Hepatic stellate cell (primary cell): ENCODE measurements around the gene PAX4.

Experiments
- DNase-seq: peaks from one replicate; pipeline ENCODE4 v3.0.0; 2011; ENCODE audit warnings: low spot score

The PAX4 gene, protein sequence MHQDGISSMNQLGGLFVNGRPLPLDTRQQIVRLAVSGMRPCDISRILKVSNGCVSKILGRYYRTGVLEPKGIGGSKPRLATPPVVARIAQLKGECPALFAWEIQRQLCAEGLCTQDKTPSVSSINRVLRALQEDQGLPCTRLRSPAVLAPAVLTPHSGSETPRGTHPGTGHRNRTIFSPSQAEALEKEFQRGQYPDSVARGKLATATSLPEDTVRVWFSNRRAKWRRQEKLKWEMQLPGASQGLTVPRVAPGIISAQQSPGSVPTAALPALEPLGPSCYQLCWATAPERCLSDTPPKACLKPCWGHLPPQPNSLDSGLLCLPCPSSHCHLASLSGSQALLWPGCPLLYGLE

DNA sequence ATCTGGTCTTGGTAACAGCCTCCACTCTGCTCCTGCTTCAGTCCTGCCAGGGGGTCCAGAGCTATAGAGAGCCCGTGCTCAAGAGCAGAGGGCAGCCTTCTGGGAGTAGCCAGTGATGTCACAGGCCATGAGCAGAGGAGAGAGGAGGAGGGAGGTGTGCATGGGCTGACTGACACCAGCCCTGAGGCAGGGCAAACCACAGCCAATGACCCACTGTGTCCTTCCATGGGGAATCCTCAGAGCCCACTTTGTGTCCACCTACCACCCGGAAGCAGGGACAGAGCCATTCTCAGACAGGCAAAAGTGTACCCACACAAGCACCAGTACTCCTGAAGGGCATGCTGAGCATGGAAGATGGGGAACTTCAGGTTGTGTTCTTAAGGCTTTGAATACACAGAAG lies at the start of gene PAX4:
Gene PAX4, minus strand, starts transcription at position 101 of the 400 bp plus-strand sequence. CDS start 2,214 bp downstream, outside the sequence.
- DNase-seq, result no peak

GRCh38 chr7:127667017-127667670 lies 49.2 kb upstream of the PAX4 start:
- DNase-seq, result peak; percentile 32

DNA sequence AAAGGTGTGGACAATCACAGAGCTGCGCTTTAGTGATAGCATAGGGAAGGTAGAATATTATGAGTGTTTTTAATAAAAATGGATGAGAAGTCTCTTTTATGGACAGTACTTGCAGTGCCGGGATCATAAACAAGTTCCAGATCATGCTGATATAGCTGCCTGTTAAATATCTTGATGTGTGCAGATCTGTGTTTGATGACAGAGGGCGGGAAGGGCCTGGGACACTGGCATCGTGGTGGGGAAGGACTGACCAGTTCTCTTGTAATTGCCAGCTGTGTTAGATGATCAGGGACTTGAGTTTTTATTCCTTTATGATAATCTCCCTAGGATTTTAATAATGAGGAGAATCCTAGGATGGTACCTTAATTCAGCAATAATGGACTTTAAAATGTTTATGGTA lies 48.7 kb upstream of the PAX4 start:
- DNase-seq, result no peak

DNA sequence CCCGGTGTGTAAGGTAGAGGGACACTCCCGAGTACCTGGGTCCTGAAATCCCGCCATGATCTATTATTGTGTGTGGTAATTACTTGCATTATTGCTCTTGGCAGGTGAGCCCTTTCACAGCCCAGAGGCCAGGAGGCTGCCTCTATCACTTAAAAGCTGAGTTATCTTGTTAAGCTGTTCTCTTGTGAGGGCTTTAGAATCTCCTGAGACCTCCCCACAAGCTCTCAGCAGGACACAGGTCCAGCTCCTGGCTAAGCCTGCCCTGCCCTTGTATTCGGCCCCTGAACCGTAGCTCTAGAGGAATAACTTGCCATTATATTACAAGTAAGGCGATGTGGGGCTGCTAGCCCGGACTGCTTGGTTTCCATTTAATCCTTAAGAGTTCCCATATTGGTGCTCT lies 48.0 kb upstream of the PAX4 start:
- no peak for DNase-seq

DNA sequence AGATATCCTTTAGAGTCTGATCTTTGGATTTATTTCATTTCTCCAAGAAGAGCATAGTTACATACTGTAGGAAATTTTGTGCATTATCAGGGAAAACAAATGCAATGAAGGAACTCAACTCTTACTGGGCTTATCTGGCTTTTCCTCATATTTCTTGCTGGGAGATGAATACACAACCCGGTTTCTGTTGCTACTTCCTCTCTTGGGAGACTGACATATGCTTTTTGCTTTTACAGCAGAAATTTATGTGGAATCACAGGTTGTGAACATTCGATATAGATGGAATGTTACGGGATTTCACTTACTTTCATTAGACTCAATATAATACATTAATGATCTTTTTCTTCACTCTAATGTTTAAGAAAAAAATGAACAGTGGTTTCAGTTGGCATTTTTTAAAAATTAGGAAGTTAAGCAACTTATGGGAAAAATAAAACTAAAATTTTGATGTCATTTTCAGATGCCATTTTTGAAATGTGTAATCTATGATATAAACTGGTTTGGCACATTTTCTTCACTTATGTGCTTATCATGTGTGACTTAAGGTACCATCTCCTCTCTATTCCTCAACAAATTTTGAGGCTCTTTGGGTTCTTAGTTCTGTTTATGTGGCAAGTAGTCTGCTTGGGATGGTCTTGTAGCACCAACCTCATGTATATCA lies 41.2 kb upstream of the PAX4 start:
- DNase-seq, result no peak

DNA sequence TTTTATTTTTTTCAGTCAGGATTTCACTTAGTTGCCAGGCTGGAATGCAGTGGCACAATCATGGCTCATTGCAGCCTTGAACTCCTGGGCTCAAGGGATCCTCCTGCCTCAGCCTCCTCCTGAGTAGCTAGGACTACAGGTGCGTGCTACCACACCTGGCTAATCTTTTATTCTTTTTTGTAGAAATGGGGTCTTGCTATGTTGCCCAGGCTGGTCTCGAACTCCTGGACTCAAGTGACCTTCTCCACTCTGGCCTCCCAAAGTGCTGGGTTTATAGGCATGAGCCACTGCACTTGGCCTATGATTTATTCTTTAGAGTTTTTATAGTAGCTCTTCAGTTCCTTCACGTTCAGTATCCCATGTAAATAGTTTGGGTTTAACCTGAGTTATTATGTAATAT lies 39.6 kb upstream of the PAX4 start:
- no peak for DNase-seq

- no peak for DNase-seq
These were observed 37.8 kb upstream of the PAX4 start for GRCh38 chr7:127655720-127656119.

DNA sequence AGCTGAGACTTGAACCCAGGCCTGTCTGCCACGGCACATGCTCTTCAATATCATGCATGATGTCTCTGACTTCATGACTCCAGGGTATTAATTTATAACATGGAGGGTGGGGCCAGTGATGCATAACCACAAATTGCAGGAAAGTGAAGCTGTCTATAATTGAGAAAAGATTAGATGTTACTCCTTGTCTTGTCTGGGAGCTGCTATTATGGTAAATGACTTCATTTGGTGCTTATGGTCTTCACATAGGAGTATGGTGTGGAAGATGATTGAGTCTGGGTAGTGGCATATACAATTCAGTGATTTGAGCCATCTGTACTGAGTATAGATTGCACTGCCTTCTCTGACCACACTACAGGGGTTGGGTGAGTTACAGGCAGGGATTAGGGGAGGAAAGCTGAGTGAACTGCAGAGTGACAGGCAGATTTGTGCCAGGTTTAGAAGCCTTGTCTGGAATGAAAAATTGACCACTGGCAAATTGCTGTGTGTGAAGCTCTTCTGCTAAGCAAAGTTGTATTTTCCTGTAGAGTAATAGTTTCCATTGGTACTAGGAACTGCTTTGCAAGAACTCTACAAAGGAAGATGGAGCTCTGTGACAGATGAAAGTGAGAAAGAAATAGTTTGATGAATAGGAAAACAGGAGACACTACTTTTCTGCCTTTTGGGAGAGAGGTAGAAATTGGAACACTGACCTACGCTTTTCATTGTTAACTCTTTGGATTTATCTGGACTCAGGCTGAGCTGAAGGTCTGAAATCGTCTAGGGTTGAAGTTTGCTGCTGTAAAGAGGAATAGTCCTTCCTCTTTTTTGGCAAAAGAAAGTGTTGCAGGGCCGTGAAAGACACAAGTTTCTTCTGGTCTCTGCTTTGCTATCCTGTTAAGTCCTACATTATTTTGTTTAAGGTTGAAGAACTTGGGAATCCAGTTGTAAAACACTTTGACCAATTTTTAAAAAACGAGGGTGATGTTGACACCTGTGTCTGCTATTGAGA lies 36.8 kb upstream of the PAX4 start:
- no peak for DNase-seq

GRCh38 chr7:127653396-127653795 lies 35.5 kb upstream of the PAX4 start:
- DNase-seq, result no peak

DNA sequence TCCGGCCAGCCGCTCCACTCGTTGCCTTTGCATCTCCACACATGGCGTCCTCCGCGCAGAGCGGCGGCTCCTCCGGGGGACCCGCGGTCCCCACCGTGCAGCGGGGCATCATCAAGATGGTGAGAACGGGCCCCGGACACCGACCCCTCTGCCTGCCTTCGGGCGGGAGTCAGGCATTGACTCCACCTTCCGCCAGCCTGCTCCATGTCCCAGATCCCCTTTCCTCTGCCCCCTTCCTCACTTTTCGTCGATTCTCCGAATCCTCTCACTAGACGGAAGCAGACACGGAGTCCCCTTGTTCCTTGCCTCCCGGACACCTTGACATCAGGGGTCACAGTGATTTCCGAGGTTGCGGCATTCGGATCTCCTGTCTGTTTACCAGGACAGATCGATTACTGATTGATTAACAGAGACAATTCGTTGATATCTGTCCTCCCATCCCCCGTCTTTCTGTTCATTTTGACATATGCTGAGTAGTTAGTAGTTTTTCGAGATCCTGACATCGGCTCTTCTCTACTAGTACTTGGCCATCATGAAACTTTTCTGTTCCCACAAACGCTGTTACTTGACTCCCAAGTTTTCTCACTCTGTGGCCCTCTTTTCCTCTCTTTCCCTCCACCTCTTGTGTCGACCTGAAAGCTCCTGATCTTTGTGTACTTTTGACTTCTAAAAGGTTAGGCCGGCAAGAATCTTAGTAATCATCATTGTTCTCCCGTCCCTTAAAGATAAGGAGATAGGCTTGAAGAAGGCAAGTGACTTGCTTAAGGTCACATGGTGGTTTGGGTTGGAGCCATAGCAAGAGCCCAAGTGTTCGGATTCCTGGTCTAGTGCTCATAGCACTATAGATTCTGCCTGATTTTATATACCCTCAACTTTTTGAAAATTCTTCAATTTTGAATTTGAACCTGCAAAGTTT lies 34.6 kb upstream of the PAX4 start:
- no peak for DNase-seq

GRCh38 chr7:127651556-127652332 lies 33.8 kb upstream of the PAX4 start, which contains the start of gene SND1:
SND1 (plus strand) TSS chr7:127652194; CDS start chr7:127652374, 180 bp downstream.
- peak; percentile 96 for DNase-seq

GRCh38 chr7:127650847-127651555 lies 33.1 kb upstream of the PAX4 start:
- no peak for DNase-seq

DNA sequence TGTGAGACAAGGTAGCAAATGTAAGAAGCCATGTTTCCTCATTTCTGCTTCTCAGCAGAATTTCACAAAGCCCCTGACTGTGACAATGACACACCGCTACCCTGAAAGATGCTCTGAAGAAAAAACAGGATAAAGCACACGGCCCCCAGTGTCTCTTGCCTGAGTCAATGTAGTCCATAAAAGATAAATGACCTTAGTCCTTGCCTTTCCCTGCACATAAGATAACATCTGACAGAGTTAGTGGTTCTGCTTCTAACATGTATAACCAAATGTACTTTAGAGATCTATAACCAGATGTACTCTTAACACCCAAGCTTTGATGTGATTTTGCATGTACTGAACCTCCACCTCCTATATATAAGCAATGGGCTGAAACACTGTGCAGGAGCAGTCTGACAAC lies 31.0 kb upstream of the PAX4 start:
- no peak for DNase-seq

- DNase-seq, result no peak
These were observed 29.7 kb upstream of the PAX4 start for GRCh38 chr7:127647636-127648035.

GRCh38 chr7:127644484-127644883 lies 26.5 kb upstream of the PAX4 start:
- no peak for DNase-seq

GRCh38 chr7:127638197-127638596 lies 20.3 kb upstream of the PAX4 start:
- DNase-seq, result no peak

DNA sequence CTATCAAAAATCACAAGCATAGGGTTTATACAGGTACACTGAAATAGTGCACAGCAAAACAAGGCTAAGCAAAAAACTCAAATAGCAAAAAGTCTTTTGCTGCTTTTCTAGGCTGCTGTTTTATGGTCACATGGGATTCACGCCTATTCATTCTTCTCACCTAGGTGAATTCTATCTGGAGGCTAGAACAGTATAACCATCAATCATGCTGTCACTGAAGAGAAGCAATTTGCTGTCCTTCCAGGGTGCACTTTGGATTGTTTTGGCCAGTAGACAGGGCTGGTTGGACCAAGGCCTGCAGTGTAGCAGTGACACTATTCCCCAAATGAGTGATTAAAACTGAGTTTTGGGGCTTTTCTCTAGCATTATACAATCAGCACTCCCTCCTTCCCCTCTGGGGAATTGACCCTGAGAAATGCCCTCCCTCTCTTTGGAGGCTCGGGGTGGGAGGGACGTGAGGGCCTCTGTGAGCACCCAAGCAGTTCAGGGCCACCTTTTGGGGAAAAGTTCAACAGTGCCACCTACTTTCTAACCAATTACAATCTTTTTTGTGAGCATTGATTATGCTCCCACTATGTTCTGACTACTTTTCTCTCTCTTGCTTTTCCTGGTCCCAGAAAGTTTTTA lies 17.8 kb upstream of the PAX4 start:
- DNase-seq, result no peak

DNA sequence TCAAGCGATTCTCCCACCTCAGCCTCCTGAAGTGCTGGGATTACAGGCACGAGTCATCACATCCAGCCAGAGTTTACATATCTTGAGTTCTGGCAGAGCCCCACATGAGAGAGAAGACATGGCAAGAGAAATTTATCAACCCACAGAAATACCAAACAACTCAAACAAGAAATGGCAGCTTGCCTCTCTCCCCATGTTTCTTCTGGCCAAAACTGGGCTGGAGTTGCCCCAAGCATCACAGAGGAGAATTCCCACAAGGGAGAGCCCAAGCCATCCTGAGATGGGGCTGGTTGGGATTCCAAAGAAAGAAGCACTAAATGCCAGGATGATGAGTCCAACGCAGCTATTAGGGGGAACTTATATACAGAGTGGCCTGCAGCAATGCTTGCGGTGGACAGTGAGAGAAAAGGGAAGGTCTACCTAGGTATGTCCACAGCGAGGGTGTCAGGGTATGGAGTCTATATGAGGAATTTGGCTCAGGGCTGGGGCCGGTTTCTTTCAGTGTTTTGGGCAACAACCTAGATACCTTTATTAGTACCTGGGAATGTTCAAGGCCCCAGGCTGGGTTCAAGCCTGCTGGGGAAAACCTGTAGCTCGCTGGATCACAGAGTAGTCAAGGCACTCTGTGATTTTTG lies 14.5 kb upstream of the PAX4 start:
- peak; percentile 46 for DNase-seq
